Activated T-helper 1 cell treated with anti-CD3 and anti-CD28 coated beads, Interleukin-12 subunit alpha, Interleukin-12 subunit beta, Interleukin-2, Interleukin-4 antibody, amounts not matched to agents 30 ng/mL and 10 ng/mL and 1 ng/mL, durations not matched to agents 14 hours and 24 hours and 36 hours (primary cell): ENCODE results near the gene KCNJ6. TPM values are rescaled to one million over a fixed set of nuclear protein-coding genes. Genes with fewer than 3 reads are reported as not detected.

Source experiments
- DNase-seq: peaks from one replicate; pipeline ENCODE4 v3.0.0; 2021; ENCODE audit warnings: low spot score
- H3K27ac Mint-ChIP-seq: one replicate; pipeline ENCODE4 v1.8.0; 2021; ENCODE audit warnings: mild to moderate bottlenecking, mixed read lengths
- H3K27me3 Mint-ChIP-seq: one replicate; pipeline ENCODE4 v1.8.0; 2022; ENCODE audit warnings: mild to moderate bottlenecking, moderate library complexity, mixed read lengths; ENCODE audit not compliant: insufficient read depth
- H3K36me3 Mint-ChIP-seq: one replicate; pipeline ENCODE4 v1.8.0; 2021; ENCODE audit warnings: low read depth, mixed read lengths
- H3K4me1 Mint-ChIP-seq: one replicate; pipeline ENCODE4 v1.8.0; 2021; ENCODE audit warnings: low read depth, mixed read lengths
- H3K4me3 Mint-ChIP-seq: one replicate; pipeline ENCODE4 v1.8.0; 2021; ENCODE audit warnings: mild to moderate bottlenecking, moderate library complexity, mixed read lengths
- H3K9me3 Mint-ChIP-seq: one replicate; pipeline ENCODE4 v1.8.0; 2021; ENCODE audit warnings: mixed read lengths
- intact Hi-C: fragments of 100-400 bp; cut with micrococcal nuclease; formaldehyde crosslinking; loops from one replicate; pipeline ENCODE4 v1.15.1; 2024
- total RNA-seq: library from RNA; stranded (reverse); gene quantifications from 2 replicates; pipeline ENCODE4 v1.2.3, GENCODE V29; 2022

KCNJ6 gene
- total RNA-seq, 1 donor from 2014 or later: not detected

DNA sequence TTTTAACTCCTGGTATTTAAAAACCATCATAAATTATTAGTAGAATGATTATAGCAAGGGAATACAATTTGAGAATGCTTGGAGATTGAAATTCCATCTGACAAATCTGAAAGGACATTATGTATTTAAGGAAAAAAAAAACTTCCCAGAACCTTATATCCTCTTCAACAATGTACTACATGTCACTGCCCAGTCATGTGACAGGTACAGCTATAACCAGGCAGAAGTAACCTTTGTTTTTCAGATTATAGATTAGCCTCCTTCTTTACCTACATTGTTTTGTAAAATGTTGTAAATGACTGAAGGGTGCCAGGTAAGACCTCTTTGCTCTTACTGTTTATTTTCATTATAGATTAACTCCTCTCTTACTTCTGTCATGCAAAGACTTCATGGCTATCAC is 96.9 kb downstream of the KCNJ6 start:
- Mint-ChIP-seq H3K27ac (no peak overlapping the region), H3K9me3 (no peaks in the 10 kb centered on the region), H3K27me3 (peaks cover 8% of the 10 kb centered on the region), H3K4me1 (no peaks in the 10 kb centered on the region), H3K36me3 (no peaks in the 10 kb centered on the region), H3K4me3 (no peak overlapping the region)
- DNase-seq: no peak
- intact Hi-C loops: no loop called here

DNA sequence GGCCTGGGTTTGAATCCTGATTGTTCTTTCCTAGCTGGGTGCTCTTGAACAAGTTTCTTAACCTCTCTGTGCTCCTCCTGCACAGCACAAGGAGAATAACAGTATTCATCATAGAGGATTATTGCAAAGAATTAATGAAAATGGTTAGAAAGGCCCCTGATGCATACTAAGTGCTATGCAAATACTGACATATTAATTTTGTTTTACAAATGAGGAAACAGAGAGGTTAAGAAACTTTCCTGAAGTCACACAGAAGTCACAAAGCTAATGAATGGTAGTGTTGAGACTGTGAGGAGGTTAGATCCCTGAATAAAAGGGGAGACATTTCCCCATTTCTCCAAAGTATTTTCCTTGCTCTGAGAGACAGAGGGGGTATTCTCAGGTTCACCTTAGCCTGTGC is 99.0 kb downstream of the KCNJ6 start:
- Mint-ChIP-seq H3K4me1 (no peaks in the 10 kb centered on the region), H3K27ac (no peak overlapping the region), H3K9me3 (peaks cover 3% of the 10 kb centered on the region), H3K27me3 (peaks cover 5% of the 10 kb centered on the region), H3K4me3 (no peak overlapping the region), H3K36me3 (no peaks in the 10 kb centered on the region)
- no peak for DNase-seq
- intact Hi-C loops: no loop called here

DNA sequence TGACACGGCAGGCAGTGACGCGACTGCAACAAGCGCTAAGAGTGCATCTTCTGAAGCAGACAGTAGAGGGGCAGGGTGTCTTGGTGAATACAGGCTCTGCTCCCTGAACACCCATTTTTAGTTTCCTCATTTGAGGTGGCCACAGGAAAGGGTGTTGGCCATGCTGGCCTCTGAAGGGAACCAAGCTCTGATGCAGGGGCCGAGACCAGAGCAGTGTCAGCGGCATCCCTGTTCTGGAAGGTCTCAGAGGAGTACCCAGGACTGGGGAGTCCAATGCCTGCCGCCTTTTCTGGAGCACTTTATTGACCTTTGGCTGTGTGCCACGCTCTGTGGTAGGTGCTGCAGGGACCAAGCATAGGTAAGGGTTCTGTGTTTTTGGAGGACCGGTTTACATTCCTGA is 100.4 kb downstream of the KCNJ6 start:
- peaks cover 7% of the 10 kb centered on the region for H3K9me3 Mint-ChIP-seq
- no peak overlapping the region for H3K27ac Mint-ChIP-seq
- peaks cover 6% of the 10 kb centered on the region for H3K27me3 Mint-ChIP-seq
- intact Hi-C loops: no loop called here
- no peaks in the 10 kb centered on the region for H3K36me3 Mint-ChIP-seq
- no peaks in the 10 kb centered on the region for H3K4me1 Mint-ChIP-seq
- H3K4me3 Mint-ChIP-seq: no peak overlapping the region
- DNase-seq: no peak

DNA sequence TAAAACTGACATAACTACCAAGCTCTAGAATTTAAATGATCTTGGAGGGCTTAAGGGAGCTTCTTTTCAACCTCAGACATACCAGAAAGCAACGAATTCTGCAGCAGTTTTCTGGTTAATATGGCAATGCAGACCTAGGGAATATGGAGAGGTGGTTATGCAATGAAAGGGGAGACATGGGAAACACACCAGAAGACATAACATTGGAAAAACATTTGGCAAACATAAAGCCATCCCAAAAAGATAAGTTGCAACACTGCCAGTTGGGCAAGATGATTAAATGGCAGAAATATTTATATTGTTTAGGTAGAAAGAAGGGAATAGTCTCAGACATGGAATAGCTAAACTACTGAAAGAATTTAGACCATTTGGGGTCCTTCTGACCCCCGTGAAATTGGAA is 104.5 kb downstream of the KCNJ6 start:
- Mint-ChIP-seq H3K27ac (no peak overlapping the region), H3K4me1 (no peaks in the 10 kb centered on the region), H3K27me3 (peaks cover 2% of the 10 kb centered on the region), H3K36me3 (no peaks in the 10 kb centered on the region), H3K4me3 (no peak overlapping the region), H3K9me3 (peaks cover 7% of the 10 kb centered on the region)
- DNase-seq: no peak
- intact Hi-C loops: no loop called here

DNA sequence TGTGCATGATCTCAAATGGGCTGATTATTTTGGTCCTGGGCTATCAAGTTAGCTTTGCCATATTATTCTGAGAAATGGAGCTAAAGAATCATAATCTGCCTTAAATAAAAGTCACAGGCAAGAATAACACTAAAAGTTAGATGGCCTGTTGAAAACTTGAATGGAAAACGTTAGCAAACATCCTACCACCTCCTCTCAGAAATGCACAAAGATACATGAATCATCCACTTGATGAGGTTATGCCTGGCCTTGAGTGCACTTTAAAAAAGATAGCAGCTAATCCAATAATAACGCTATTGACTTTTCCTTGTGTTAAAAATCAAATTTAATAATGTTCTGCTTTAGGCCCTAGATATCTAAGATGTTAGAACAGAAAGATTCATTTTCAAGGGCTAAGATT is 108.0 kb downstream of the KCNJ6 start:
- peaks cover 7% of the 10 kb centered on the region for H3K9me3 Mint-ChIP-seq
- H3K4me1 Mint-ChIP-seq: no peaks in the 10 kb centered on the region
- peaks cover 2% of the 10 kb centered on the region for H3K27me3 Mint-ChIP-seq
- no peak for DNase-seq
- intact Hi-C loops: no loop called here
- no peak overlapping the region for H3K27ac Mint-ChIP-seq
- no peaks in the 10 kb centered on the region for H3K36me3 Mint-ChIP-seq
- no peak overlapping the region for H3K4me3 Mint-ChIP-seq

DNA sequence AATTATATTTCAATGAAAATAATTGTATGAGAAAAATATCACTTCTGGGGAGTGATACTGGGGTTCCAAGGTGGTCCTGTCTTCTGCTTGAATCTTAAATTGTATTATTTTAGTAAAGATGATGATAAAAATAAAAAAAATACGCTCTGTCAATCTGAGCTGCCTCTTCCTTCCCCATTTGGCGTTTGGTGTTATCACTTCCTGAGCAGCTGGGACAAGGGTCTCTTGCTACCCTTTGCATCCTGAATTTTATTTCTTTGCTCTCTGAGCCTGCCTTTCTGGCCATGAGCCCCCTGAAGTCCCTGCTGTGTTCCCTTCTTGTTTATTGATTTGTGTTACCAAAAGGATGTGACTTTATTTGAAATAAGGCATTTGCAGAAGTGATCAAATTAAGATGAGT is 111.0 kb downstream of the KCNJ6 start:
- H3K36me3 Mint-ChIP-seq: no peaks in the 10 kb centered on the region
- H3K27ac Mint-ChIP-seq: no peak overlapping the region
- no peak overlapping the region for H3K4me3 Mint-ChIP-seq
- H3K4me1 Mint-ChIP-seq: no peaks in the 10 kb centered on the region
- H3K27me3 Mint-ChIP-seq: peaks cover 1% of the 10 kb centered on the region
- DNase-seq: no peak
- no peaks in the 10 kb centered on the region for H3K9me3 Mint-ChIP-seq
- intact Hi-C loops: no loop called here

DNA sequence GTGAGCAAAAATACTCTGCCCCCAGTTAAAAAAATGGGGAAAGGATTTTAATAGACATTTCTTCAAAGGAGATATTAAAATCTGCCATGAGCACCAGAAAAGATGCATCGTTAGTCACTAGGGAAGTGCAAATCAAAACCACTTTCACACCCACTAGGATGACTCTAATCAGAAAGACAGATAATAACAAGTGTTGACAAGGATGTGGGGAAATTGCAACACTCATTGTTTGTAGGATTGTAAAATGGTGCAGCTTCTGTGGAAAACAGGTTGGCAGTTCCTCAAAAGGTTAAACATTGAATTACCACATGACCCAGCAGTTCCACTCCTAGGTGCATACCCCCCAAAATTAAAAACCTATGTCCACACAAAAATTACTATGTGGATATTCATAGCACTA is 112.3 kb downstream of the KCNJ6 start:
- Mint-ChIP-seq H3K4me3 (no peak overlapping the region), H3K9me3 (no peaks in the 10 kb centered on the region), H3K27me3 (peaks cover 1% of the 10 kb centered on the region), H3K4me1 (no peaks in the 10 kb centered on the region), H3K36me3 (no peaks in the 10 kb centered on the region), H3K27ac (no peak overlapping the region)
- DNase-seq: no peak
- intact Hi-C loops: no loop called here

DNA sequence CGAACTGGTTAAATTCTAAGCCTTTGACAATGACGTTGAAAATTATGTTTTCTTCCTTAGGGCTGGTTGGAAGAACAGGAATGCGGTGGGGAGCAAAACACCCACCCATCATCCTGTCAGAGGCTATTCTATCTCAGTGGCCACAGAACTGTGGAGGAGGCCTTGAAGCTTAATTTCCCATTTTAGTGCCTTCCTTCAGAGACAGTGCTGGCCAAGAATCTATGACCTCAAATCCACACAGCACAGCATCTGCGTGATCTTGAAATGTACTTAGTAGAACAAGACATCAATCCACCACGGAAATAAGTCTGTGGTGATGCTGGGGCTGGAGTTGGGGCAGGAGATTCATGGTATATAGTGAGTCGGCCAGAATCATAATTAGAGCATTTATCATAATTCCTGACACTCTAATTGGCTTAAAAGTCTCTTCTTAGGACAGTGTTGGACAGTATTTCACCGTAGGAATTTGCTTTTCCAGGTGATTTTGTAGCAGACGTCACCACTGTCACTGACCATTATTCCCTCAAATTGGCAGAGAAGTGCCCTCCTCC is 113.1 kb downstream of the KCNJ6 start:
- intact Hi-C loops: no loop called here
- DNase-seq: no peak
- Mint-ChIP-seq H3K27me3 (peaks cover 1% of the 10 kb centered on the region), H3K9me3 (no peaks in the 10 kb centered on the region), H3K4me1 (no peaks in the 10 kb centered on the region), H3K36me3 (no peaks in the 10 kb centered on the region), H3K27ac (no peak overlapping the region), H3K4me3 (no peak overlapping the region)

DNA sequence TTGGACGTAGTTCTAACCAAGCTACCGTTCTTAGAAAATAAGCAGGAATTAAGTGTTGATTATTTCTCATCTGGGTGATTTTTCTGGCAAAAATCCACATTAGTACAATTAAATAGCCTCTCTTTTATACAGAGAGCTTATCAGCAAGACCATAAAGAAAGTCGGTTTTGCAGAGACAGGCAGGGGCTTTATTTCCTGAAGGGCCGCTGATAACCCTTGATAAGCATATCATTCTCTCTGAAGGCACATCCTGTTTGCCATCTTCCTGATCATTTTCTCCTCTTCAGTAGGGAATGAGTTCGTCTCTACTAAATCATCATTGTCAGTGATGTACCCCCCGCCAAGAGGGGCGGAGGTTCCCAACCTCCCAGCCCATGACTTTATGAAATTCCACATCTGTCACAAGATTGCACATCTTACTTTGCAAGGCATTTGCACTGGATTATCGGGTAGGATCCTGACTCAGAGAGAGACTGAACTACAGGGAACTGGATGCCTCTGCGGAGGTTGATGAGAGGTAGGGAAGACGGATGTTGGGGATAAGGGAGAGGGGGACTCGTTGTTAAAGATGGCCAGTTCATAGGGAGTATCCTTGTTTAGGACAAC is 115.7 kb downstream of the KCNJ6 start:
- no peaks in the 10 kb centered on the region for H3K4me1 Mint-ChIP-seq
- no peak overlapping the region for H3K27ac Mint-ChIP-seq
- no peaks in the 10 kb centered on the region for H3K36me3 Mint-ChIP-seq
- H3K9me3 Mint-ChIP-seq: no peaks in the 10 kb centered on the region
- intact Hi-C loops: no loop called here
- H3K4me3 Mint-ChIP-seq: no peak overlapping the region
- peaks cover 1% of the 10 kb centered on the region for H3K27me3 Mint-ChIP-seq
- no peak for DNase-seq

DNA sequence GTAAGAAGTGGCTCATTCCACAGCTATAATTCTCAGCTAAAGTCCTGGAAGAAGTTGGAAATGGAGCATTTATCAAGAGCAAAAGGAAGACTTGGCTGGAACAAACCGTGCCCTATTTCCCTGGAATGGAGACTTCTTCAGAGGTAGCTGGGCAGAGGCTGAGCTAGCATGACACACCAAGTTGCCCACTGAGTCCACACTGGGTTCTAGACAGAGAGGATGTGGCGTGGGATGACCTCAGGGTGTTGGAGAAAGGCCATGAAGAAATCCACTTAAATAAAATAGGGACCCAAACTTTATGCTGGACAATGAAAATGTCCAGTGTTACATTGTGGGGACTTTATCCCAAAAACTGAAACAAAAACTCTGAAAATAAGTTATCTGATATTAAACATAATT is 116.2 kb downstream of the KCNJ6 start:
- Mint-ChIP-seq H3K36me3 (no peaks in the 10 kb centered on the region), H3K4me3 (no peak overlapping the region), H3K27ac (no peak overlapping the region), H3K27me3 (peaks cover 1% of the 10 kb centered on the region), H3K4me1 (no peaks in the 10 kb centered on the region), H3K9me3 (no peaks in the 10 kb centered on the region)
- DNase-seq: no peak
- intact Hi-C loops: no loop called here

DNA sequence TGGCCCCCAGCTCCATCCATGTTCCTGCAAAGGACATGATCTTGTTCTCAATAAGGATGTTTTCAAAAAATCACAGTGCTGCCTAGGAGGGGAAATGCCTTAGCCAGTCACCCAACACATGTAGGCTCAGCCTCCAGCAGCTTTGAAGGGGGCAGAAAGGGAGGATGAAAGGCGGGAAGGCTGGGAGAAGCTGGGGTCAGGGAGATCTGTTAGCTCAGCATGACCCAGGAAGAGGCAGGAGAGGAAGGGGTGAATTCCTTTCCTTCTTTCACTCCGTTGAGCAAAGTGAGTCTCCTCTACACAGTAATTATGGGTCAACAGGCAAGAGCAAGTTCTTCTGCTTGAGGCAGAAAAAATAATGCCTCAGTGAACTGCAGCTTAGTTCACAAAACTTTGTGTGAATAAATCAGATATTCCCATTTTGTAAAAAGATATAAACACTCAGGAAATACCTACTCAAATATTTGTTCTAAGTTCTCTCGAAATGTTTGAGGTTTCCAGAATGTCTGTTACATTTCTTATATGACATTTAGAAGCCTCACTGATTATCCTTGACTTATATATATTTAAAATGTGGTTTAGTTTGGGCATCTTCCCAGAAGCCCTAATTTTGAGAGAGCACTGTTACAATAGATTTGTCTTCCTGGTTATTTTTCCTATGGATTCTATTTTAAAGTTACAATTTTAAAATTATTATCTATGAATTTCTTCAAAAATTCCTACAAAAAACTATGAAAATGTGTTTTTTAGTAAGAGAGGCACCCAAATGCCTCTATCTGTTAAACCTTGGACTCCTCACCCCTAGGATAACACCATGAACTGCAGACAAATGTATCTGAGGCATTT is 116.8 kb downstream of the KCNJ6 start:
- H3K9me3 Mint-ChIP-seq: no peaks in the 10 kb centered on the region
- H3K27ac Mint-ChIP-seq: no peak overlapping the region
- no peaks in the 10 kb centered on the region for H3K4me1 Mint-ChIP-seq
- no peak overlapping the region for H3K4me3 Mint-ChIP-seq
- peaks cover 1% of the 10 kb centered on the region for H3K27me3 Mint-ChIP-seq
- DNase-seq: no peak
- intact Hi-C loops: no loop called here
- no peaks in the 10 kb centered on the region for H3K36me3 Mint-ChIP-seq

DNA sequence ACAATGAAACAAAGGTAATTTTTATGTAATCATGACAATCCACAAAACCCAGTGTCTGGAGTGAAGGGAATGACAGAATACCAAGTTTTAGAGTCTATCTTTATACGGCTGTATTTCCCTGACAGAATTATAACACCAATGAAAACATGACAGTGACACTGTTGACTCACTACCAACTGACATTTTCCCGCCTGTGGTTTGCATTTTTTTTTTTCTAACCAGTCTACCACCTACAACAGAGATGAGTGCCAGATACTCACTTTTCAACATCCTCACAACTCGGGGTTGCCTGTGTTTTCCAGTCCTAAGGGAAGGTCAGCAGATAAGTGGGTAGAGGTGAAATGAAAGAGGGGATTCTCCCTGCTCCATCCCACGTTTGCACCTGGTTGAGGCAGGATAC is 118.9 kb downstream of the KCNJ6 start:
- Mint-ChIP-seq H3K27me3 (peaks cover 1% of the 10 kb centered on the region), H3K27ac (no peak overlapping the region), H3K4me1 (no peaks in the 10 kb centered on the region), H3K9me3 (no peaks in the 10 kb centered on the region), H3K4me3 (no peak overlapping the region), H3K36me3 (no peaks in the 10 kb centered on the region)
- intact Hi-C loops: no loop called here
- DNase-seq: no peak

DNA sequence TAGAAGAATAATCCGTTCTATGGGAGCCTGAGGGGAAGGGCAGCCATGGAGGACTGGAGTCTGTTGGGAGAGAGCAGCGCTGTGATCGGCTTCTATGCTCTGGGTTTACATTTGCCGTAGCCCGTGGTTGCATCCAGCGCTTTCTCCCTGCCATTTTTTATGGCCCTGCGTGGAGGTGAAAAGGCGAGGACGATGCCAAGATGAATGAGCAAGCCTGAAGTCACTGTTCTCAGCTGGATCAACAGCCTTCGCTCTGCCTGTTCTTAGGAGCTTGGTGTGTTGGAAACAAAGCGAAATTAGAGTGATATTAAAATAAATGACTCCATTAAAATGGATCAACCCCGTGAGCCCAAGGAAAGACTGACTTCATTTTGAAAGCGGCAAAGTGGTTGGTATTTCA is 120.2 kb downstream of the KCNJ6 start:
- no peaks in the 10 kb centered on the region for H3K9me3 Mint-ChIP-seq
- no peak for DNase-seq
- H3K36me3 Mint-ChIP-seq: no peaks in the 10 kb centered on the region
- intact Hi-C loops: no loop called here
- H3K4me3 Mint-ChIP-seq: no peak overlapping the region
- H3K4me1 Mint-ChIP-seq: no peaks in the 10 kb centered on the region
- H3K27me3 Mint-ChIP-seq: peaks cover 1% of the 10 kb centered on the region
- no peak overlapping the region for H3K27ac Mint-ChIP-seq
